C4-2B (cell line): ENCODE data around the gene PTPRN2.

Experiments
- H3K27ac ChIP-seq: fragments of 450-650 bp; 2 replicates; pipeline ENCODE4 v1.5.1; 2017
- CTCF ChIP-seq: fragments of 450-650 bp; conservative IDR thresholded peaks from 2 replicates; pipeline ENCODE4 v1.5.1; 2017; ENCODE audit warnings: mild to moderate bottlenecking
- ZFX ChIP-seq: fragments of 450-650 bp; IDR thresholded peaks from 2 replicates; pipeline ENCODE4 v1.6.1; 2017

PTPRN2 gene

GRCh38 chr7:157971501-157971900 is 616.1 kb downstream of the PTPRN2 start:
- TF ChIP-seq CTCF (no peak), ZFX (no peak)

GRCh38 chr7:157970744-157971143 is 616.9 kb downstream of the PTPRN2 start:
- H3K27ac ChIP-seq, result no peak overlapping the region
- no peak for TF ChIP-seq CTCF
- TF ChIP-seq ZFX, result no peak

More at GRCh38 chr7:157971501-157971900, 616.1 kb downstream of the PTPRN2 start:
- H3K27ac ChIP-seq, result no peak overlapping the region

GRCh38 chr7:157969995-157970394 is 617.6 kb downstream of the PTPRN2 start:
- H3K27ac ChIP-seq, result no peak overlapping the region
- no peak for TF ChIP-seq ZFX
- TF ChIP-seq CTCF, result no peak

- TF ChIP-seq CTCF, result no peak
- no peak for TF ChIP-seq ZFX
- no peak overlapping the region for H3K27ac ChIP-seq
Measured at GRCh38 chr7:157966490-157966889, 621.1 kb downstream of the PTPRN2 start.

DNA sequence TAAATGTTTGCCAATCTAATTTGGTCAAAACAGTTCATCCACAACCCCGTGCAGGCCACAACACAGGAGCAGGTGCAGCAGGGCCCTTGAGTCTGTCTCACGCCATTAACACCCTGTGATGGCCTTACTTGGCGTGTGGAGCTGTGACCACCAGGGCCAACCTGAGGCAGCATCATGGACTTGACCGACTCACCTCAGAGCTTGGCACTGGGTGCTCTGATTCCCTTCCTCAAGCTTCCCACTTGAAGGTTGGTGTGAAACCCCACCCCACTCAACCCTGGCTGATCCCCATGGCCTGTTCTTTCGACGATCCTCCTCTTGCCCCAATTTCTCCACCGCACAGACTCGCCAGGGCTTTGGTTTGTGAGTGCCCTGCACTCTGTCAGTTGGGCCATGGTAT is 623.1 kb downstream of the PTPRN2 start:
- no peak for TF ChIP-seq CTCF
- TF ChIP-seq ZFX, result no peak
- no peak overlapping the region for H3K27ac ChIP-seq

DNA sequence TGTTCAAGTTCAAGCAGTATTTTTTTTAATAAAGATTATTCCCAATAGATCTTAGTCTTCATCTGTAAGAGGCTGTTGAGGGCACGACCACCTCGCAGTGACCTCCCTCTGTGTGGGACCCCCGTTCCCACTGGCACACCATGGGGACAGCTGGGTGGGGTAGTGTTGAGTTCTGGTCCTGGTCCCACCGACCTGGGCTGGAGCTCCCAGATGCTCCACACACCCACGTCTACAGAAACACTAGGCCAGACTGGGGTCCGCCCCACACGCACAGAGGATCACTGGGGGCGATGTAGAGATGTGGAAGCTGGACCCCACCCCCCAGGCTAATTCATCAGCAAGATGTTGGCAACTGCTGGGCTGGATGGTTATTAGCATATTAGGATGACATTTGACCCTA is 623.6 kb downstream of the PTPRN2 start:
- TF ChIP-seq CTCF, result no peak
- TF ChIP-seq ZFX, result no peak
- no peak overlapping the region for H3K27ac ChIP-seq

- TF ChIP-seq ZFX (no peak), CTCF (no peak)
- no peak overlapping the region for H3K27ac ChIP-seq
Measured at GRCh38 chr7:157963526-157963925, 624.1 kb downstream of the PTPRN2 start.
